GF-D8 (cell line): ENCODE measurements around the gene ARHGAP26.

ENCODE experiments used
- DNase-seq: peaks from one replicate; lab custom pipeline; 2025; lab: John Stamatoyannopoulos, UW

Gene ARHGAP26

GRCh38 chr5:143226872-143227271 lies 456.7 kb downstream of the ARHGAP26 start:
- no peak for DNase-seq

- no peak for DNase-seq
Measured at GRCh38 chr5:143227301-143227700, 457.1 kb downstream of the ARHGAP26 start.

- DNase-seq: no peak
Measured at GRCh38 chr5:143228597-143229293, 458.6 kb downstream of the ARHGAP26 start.

- no peak for DNase-seq
Measured at GRCh38 chr5:143229426-143229895, 459.3 kb downstream of the ARHGAP26 start.

- no peak for DNase-seq
Measured at GRCh38 chr5:143229896-143230675, 459.9 kb downstream of the ARHGAP26 start.

- no peak for DNase-seq
Measured at GRCh38 chr5:143230676-143230996, 460.5 kb downstream of the ARHGAP26 start.

GRCh38 chr5:143231416-143231815 lies 461.2 kb downstream of the ARHGAP26 start:
- no peak for DNase-seq

- no peak for DNase-seq
Measured at GRCh38 chr5:143231973-143232812, 462.0 kb downstream of the ARHGAP26 start.

- DNase-seq: no peak
Measured at GRCh38 chr5:143233031-143233430, 462.9 kb downstream of the ARHGAP26 start.

- DNase-seq: no peak
Measured at GRCh38 chr5:143234162-143234842, 464.1 kb downstream of the ARHGAP26 start.

GRCh38 chr5:143235423-143235822 lies 465.2 kb downstream of the ARHGAP26 start:
- DNase-seq: no peak

- no peak for DNase-seq
Measured at GRCh38 chr5:143236682-143237081, 466.5 kb downstream of the ARHGAP26 start.

GRCh38 chr5:143237664-143238063 lies 467.5 kb downstream of the ARHGAP26 start:
- DNase-seq: no peak

GRCh38 chr5:143238620-143239019 lies 468.4 kb downstream of the ARHGAP26 start:
- DNase-seq: no peak

- no peak for DNase-seq
Measured at GRCh38 chr5:143239882-143240518, 469.8 kb downstream of the ARHGAP26 start.

GRCh38 chr5:143241892-143242291 lies 471.7 kb downstream of the ARHGAP26 start:
- DNase-seq: no peak

GRCh38 chr5:143243103-143243502 lies 472.9 kb downstream of the ARHGAP26 start:
- DNase-seq: no peak

GRCh38 chr5:143244000-143244736 lies 474.0 kb downstream of the ARHGAP26 start:
- no peak for DNase-seq

- no peak for DNase-seq
Measured at GRCh38 chr5:143244990-143245389, 474.8 kb downstream of the ARHGAP26 start.

GRCh38 chr5:143245929-143246561 lies 475.9 kb downstream of the ARHGAP26 start:
- no peak for DNase-seq
